Natural killer cell (primary cell): ENCODE measurements around the gene PLAGL2. TPM values are rescaled to one million over a fixed set of nuclear protein-coding genes. Genes with fewer than 3 reads are reported as not detected.
"Not testable (repeated sequence)": the region's sequence is repeated elsewhere in the genome, so short reads cannot be mapped to it uniquely, and the experiment has no call there.

Experiments used
- ATAC-seq, 3 donors: fragments of 150-1000 bp in 2 of 3; fragments of 200-7000 bp in 1 of 3; cut with Tn5 transposase; 1 replicate in 1 of 3; 2 replicates in 2 of 3; pipeline ENCODE4 v1.10.0; 2021; ENCODE audit warnings: mild to moderate bottlenecking in 2 of 3, moderate library complexity in 2 of 3
- DNase-seq, 2 donors: peaks; one replicate each; pipeline versions ENCODE4 v3.0.0 to v3.0.0-alpha.2; 2013 to 2021; ENCODE audit warnings: mixed read lengths in 1 of 2
- H3K27ac ChIP-seq: one replicate; pipeline ENCODE4 v1.5.1; 2013; ENCODE audit warnings: mild to moderate bottlenecking, low read length
- H3K27me3 ChIP-seq: one replicate; pipeline ENCODE4 v1.6.1; 2013; ENCODE audit warnings: low read length; ENCODE audit not compliant: control insufficient read depth, insufficient read depth
- H3K36me3 ChIP-seq: one replicate; pipeline ENCODE4 v1.6.1; 2013; ENCODE audit warnings: low read length; ENCODE audit not compliant: control insufficient read depth, insufficient read depth
- H3K4me1 ChIP-seq: one replicate; pipeline ENCODE4 v1.6.1; 2013; ENCODE audit warnings: low read length; ENCODE audit not compliant: control insufficient read depth, insufficient read depth
- H3K4me3 ChIP-seq: one replicate; pipeline ENCODE4 v1.5.1; 2013; ENCODE audit warnings: low read length
- H3K9me3 ChIP-seq: one replicate; pipeline ENCODE4 v1.6.1; 2013; ENCODE audit warnings: low read length; ENCODE audit not compliant: control insufficient read depth, insufficient read depth
- H3K27ac Mint-ChIP-seq, 2 donors: one replicate each; pipeline ENCODE4 v1.8.0; 2022; ENCODE audit warnings: mild to moderate bottlenecking in 2 of 2, mixed read lengths in 2 of 2, moderate library complexity in 1 of 2
- H3K27me3 Mint-ChIP-seq, 2 donors: one replicate each; pipeline ENCODE4 v1.8.0; 2022; ENCODE audit warnings: low read depth in 2 of 2, mixed read lengths in 2 of 2
- H3K36me3 Mint-ChIP-seq: one replicate; pipeline ENCODE4 v1.8.0; 2022; ENCODE audit warnings: mixed read lengths
- H3K4me1 Mint-ChIP-seq, 2 donors: one replicate each; pipeline ENCODE4 v1.8.0; 2022; ENCODE audit warnings: mixed read lengths in 2 of 2
- H3K4me3 Mint-ChIP-seq: one replicate; pipeline ENCODE4 v1.8.0; 2022; ENCODE audit warnings: mild to moderate bottlenecking, moderate library complexity, mixed read lengths
- H3K9me3 Mint-ChIP-seq, 2 donors: one replicate each; pipeline ENCODE4 v1.8.0; 2022; ENCODE audit warnings: mixed read lengths in 2 of 2
- CTCF ChIP-seq: fragments of 200-600 bp; IDR thresholded peaks from one replicate; pipeline ENCODE4 v1.8.0; 2022; ENCODE audit warnings: antibody characterized with exemption
- WGBS: methylation state at CpG from one replicate; pipeline ENCODE4 v1.1.7; 2013; ENCODE audit warnings: missing lambda C conversion rate; ENCODE audit not compliant: insufficient coverage; 5-methylcytosine and 5-hydroxymethylcytosine counted together
- intact Hi-C: fragments of 100-400 bp; cut with micrococcal nuclease; formaldehyde crosslinking; loops from one replicate; pipeline ENCODE4 v1.14.2; 2022
- total RNA-seq, 4 donors: library from RNA; stranded (reverse); fragments of 120-200 nt in 1 of 4; gene quantifications; one replicate each; pipeline versions ENCODE4 v1.2.3 to v1.2.4, GENCODE V29; 2013 to 2022

Gene PLAGL2
- total RNA-seq, 3 donors from 2014 or later (not counting 1 experiment from before 2014, with no cell fraction given), result 13.5 to 16.6 (median 15.1) TPM

DNA sequence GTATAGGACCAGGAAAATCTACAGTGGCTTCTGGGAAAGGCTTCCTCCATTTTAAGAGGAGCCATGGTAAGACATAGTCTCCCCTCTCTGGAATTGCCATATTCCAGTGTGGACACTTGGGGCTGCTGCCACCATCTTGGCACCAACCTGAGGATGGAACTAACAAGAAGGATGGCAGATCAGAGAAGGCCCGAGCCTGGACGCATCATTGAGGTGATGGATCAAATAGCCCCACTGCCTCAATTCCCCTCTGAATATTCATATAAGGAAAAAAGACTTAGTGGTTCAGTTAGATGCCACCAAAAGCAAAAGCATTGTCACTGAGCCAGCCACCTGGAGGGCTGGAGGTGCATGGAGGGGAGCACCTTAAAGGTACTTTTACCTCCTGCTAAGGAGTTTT, 25.9 kb downstream of the PLAGL2 start:
- Histone ChIP-seq H3K36me3 (no peaks in the 10 kb centered on the region), H3K9me3 (no peaks in the 10 kb centered on the region), H3K27ac (no peak overlapping the region), H3K4me3 (no peak overlapping the region), H3K27me3 (no peaks in the 10 kb centered on the region), H3K4me1 (no peaks in the 10 kb centered on the region)
- no peaks in the 10 kb centered on the region for H3K27me3 Mint-ChIP-seq
- no peak overlapping the region for H3K27ac Mint-ChIP-seq
- ATAC-seq (no peak), DNase-seq (no peak)
- H3K9me3 Mint-ChIP-seq, result no peaks in the 10 kb centered on the region
- TF ChIP-seq CTCF, result no peak
- H3K4me3 Mint-ChIP-seq, result no peak overlapping the region
- no peaks in the 10 kb centered on the region for H3K36me3 Mint-ChIP-seq
- 100% methylated on average over 2 of the region's 2 CpGs for WGBS
- H3K4me1 Mint-ChIP-seq, result no peaks in the 10 kb centered on the region
- intact Hi-C loops, result no loop called here

DNA sequence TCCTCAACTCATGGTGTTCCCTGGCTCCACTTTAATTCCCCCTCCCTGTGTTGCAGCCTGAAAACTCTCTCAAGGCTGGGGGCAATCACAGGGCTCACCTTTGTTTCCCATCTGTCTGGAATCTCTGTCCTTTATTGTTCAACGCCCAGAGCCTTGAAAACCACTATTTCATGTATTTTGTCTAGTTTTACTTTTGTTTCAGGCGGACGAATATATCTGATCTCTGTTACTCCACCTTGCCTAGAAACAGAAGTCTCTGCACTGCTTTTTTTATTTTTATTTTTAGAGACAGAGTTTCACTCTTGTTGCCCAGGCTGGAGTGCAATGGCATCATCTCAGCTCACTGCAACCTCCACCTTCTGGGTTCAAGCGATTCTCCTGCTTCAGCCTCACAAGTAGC, 27.6 kb downstream of the PLAGL2 start:
- no peak overlapping the region for H3K4me3 Mint-ChIP-seq

GRCh38 chr20:32179515-32179914, 28.0 kb downstream of the PLAGL2 start:
- no peak overlapping the region for H3K4me3 Mint-ChIP-seq
- no peak overlapping the region for H3K27ac Mint-ChIP-seq
- WGBS, result 95% methylated on average over 2 of the region's 2 CpGs
- H3K4me1 Mint-ChIP-seq, result no peaks in the 10 kb centered on the region
- DNase-seq (no peak), ATAC-seq (no peak)
- H3K27me3 Mint-ChIP-seq, result no peaks in the 10 kb centered on the region
- Histone ChIP-seq H3K27ac (no peak overlapping the region), H3K36me3 (no peaks in the 10 kb centered on the region), H3K9me3 (no peaks in the 10 kb centered on the region), H3K27me3 (no peaks in the 10 kb centered on the region), H3K4me3 (no peak overlapping the region), H3K4me1 (no peaks in the 10 kb centered on the region)
- H3K9me3 Mint-ChIP-seq, result no peaks in the 10 kb centered on the region
- TF ChIP-seq CTCF, result no peak
- no peaks in the 10 kb centered on the region for H3K36me3 Mint-ChIP-seq
- intact Hi-C loops, result no loop called here

More for the DNA sequence above, 27.6 kb downstream of the PLAGL2 start:
- H3K4me3 ChIP-seq, result no peak overlapping the region
- no peaks in the 10 kb centered on the region for H3K4me1 ChIP-seq
- TF ChIP-seq CTCF, result no peak
- no peaks in the 10 kb centered on the region for H3K27me3 ChIP-seq
- Mint-ChIP-seq H3K27ac (no peak overlapping the region), H3K27me3 (no peaks in the 10 kb centered on the region), H3K4me1 (no peaks in the 10 kb centered on the region), H3K9me3 (no peaks in the 10 kb centered on the region), H3K36me3 (no peaks in the 10 kb centered on the region)
- DNase-seq (no peak), ATAC-seq (no peak)
- no peaks in the 10 kb centered on the region for H3K9me3 ChIP-seq
- no peaks in the 10 kb centered on the region for H3K36me3 ChIP-seq
- intact Hi-C loops, result no loop called here
- H3K27ac ChIP-seq, result no peak overlapping the region
- WGBS, result 93% methylated on average over 4 of the region's 4 CpGs

- H3K4me3 Mint-ChIP-seq, H3K36me3 ChIP-seq, H3K27me3 Mint-ChIP-seq, H3K4me1 ChIP-seq, H3K9me3 ChIP-seq, ATAC-seq, H3K27ac ChIP-seq, H3K27ac Mint-ChIP-seq, DNase-seq, H3K4me3 ChIP-seq, H3K4me1 Mint-ChIP-seq, H3K9me3 Mint-ChIP-seq, H3K36me3 Mint-ChIP-seq, H3K27me3 ChIP-seq, intact Hi-C loops: not testable (repeated sequence)
- 95% methylated on average over 7 of the region's 7 CpGs for WGBS
Measured at GRCh38 chr20:32177696-32178095, 29.8 kb downstream of the PLAGL2 start.
